RWPE1 (cell line): ENCODE data around the gene AOAH.
"Not testable (repeated sequence)": the region's sequence is repeated elsewhere in the genome, so short reads cannot be mapped to it uniquely, and the experiment has no call there.

Experiments used
- CTCF ChIA-PET: fragments of 350-600 bp; sonication (Branson Sonifier 250); formaldehyde crosslinking; extraction: SDS; loops from one replicate; lab custom pipeline; 2021; lab: Yijun Ruan, JAX
- POLR2A ChIA-PET: fragments of 400-600 bp; formaldehyde crosslinking; extraction: SDS; loops from one replicate; lab custom pipeline; 2020; ENCODE audit warnings: antibody characterized with exemption; ENCODE audit not compliant: low non-redundant PET; lab: Yijun Ruan, JAX
- DNase-seq: peaks from one replicate; pipeline ENCODE4 v3.0.0; 2012; ENCODE audit warnings: low spot score
- H3K27ac ChIP-seq: fragments of 450-650 bp; 2 replicates; pipeline ENCODE4 v1.5.1; 2017
- TF ChIP-seq, protein P1 (sequence below): fragments of 450-650 bp; conservative IDR thresholded peaks from 2 replicates; pipeline ENCODE4 v1.5.1; 2017; ENCODE audit warnings: low read depth, mild to moderate bottlenecking

AOAH gene

DNA sequence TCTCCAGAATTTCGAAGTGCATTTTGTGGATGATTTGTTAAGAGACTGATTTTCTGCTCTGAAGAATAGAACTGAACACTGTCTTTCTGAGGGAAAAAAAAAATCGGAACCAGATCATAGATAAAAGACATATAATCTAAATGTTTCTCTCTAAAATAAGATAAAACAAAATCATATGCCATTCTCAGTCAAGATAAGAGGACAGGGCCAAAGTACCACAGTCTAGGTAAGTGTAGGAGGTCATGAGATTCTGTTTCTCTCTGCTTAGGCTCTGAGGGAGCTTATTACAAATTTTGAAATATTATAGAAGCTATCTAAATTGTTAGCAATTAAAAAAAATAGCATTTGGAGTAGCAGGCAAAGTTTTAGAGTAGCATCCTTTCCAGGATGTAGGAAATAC lies 702 bp upstream of the AOAH start:
- ChIA-PET POLR2A (no interaction called here), CTCF (no interaction called here)
- DNase-seq = no peak
- H3K27ac ChIP-seq = no peak overlapping the region
- TF ChIP-seq, protein P1, sequence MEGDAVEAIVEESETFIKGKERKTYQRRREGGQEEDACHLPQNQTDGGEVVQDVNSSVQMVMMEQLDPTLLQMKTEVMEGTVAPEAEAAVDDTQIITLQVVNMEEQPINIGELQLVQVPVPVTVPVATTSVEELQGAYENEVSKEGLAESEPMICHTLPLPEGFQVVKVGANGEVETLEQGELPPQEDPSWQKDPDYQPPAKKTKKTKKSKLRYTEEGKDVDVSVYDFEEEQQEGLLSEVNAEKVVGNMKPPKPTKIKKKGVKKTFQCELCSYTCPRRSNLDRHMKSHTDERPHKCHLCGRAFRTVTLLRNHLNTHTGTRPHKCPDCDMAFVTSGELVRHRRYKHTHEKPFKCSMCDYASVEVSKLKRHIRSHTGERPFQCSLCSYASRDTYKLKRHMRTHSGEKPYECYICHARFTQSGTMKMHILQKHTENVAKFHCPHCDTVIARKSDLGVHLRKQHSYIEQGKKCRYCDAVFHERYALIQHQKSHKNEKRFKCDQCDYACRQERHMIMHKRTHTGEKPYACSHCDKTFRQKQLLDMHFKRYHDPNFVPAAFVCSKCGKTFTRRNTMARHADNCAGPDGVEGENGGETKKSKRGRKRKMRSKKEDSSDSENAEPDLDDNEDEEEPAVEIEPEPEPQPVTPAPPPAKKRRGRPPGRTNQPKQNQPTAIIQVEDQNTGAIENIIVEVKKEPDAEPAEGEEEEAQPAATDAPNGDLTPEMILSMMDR = no peak

- TF ChIP-seq, protein P1 = no peak
- H3K27ac ChIP-seq = no peak overlapping the region
- CTCF ChIA-PET = no interaction called here
- no peak for DNase-seq
- POLR2A ChIA-PET = no interaction called here
Measured at GRCh38 chr7:36723291-36723690, 1.0 kb downstream of the AOAH start.

DNA sequence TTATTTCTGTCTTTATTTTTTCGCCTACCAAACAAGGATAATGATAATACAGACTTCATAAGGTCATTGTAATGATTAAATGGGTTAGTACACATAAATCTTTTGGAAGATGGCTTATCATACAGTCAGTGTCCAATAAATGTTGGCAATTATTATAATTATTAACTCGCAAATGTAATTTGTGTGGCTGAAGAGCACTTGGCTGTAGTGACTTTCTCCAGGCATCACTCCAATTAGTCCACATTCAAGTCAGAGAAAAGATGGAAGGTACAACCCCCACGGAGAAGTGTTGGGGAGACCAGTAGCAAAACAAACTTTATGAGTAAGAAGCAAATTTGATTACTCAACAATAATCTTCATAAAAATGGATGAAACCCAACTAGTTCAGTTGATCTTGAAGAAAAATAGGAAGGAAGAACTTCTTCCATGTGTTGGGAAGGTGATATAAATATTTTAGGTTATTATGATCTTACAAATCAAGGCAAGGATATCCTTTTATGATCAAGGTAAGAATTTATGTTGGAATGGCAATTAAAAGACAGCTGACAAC lies 5.1 kb downstream of the AOAH start:
- CTCF ChIA-PET = no interaction called here
- TF ChIP-seq, protein P1 = no peak
- POLR2A ChIA-PET = no interaction called here

DNA sequence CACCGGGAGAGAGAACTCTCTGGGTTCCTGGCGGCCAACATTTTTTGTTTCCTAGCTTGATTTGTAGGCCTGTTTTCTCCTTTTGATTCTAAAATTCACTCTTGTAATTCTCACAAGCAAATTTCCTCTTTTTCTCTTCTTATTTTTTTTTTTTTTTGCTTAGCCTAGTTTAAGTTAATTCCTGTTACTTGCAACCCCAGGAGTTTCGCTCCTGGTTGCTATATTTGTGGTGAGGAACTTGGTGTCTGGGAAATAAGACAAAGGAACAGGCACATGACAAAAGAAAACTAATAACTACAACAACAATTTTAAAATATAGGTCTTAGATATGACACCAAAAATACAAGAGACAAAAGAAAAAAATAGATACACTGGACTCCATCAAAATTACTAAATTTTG lies 6.7 kb downstream of the AOAH start:
- no peak for DNase-seq
- H3K27ac ChIP-seq = no peak overlapping the region
- CTCF ChIA-PET = interaction anchor here (0.8 to 0.9 kb wide), 2 partner anchors 10 to 230 kb away, joined by 3 to 5 read pairs; no protein-coding TSS in a partner anchor
- POLR2A ChIA-PET = no interaction called here
- TF ChIP-seq, protein P1 = no peak

More for the DNA sequence above, 5.1 kb downstream of the AOAH start:
- no peak overlapping the region for H3K27ac ChIP-seq
- no peak for DNase-seq

DNA sequence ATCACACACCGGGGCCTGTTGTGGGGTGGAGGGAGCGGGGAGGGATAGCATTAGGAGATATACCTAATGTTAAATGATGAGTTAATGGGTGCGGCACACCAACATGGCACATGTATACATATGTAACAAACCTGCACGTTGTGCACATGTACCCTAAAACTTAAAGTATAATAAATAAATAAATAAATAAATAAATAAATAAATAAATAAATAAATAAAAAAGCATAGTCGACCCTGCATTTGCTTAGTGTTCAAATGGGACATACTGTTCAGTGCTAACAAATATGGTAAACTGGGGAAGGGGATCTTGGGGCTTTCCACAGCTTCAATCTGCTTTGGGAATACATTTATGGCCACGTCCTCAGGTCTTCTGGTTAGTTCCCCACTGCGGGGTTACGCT lies 7.5 kb downstream of the AOAH start:
- POLR2A ChIA-PET, DNase-seq, H3K27ac ChIP-seq: not testable (repeated sequence)
- CTCF ChIA-PET = interaction anchor here (0.9 kb wide), 1 partner anchor 229 kb away, joined by 3 read pairs; no protein-coding TSS in a partner anchor

DNA sequence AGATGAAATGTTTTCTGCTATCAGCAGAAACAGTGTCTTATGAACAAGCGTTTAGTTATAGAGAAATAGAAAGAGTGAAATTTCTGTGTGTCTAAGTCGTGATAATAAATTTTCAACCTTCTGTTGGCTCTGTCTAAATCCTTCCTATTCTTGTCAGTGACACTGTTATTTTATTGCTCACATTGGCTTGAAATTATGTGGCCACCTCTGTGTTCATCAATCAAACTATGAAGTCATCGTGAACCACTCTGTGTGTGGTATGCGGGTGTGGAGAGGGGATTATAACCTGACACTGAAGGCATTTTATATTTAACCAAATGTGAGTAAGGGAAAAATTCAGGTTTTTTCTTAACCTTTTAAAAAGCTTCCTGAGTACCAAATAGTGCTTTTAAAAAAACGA lies 12.3 kb downstream of the AOAH start:
- ChIA-PET POLR2A (no interaction called here), CTCF (no interaction called here)
- TF ChIP-seq, protein P1 = no peak
- DNase-seq = no peak
- no peak overlapping the region for H3K27ac ChIP-seq

- no peak overlapping the region for H3K27ac ChIP-seq
- POLR2A ChIA-PET = no interaction called here
- CTCF ChIA-PET = no interaction called here
- TF ChIP-seq, protein P1 = no peak
- no peak for DNase-seq
Measured at GRCh38 chr7:36711256-36711655, 13.0 kb downstream of the AOAH start.
